ENCODE data around the gene TMEM101. TPM values are rescaled to one million over a fixed set of nuclear protein-coding genes. Genes with fewer than 3 reads are reported as not detected.

Gene TMEM101
- total and polyA plus RNA-seq, 2 donors (not counting 1 experiment from before 2014, with no cell fraction given) = 16.3 to 25.3 TPM

GRCh38 chr17:43983515-43984411 is 31.0 kb downstream of the TMEM101 start:
- intact Hi-C loops (cut with micrococcal nuclease) = no loop called here
- peak overlapping the region; percentile 51 for H2AFZ ChIP-seq (ENCODE audit: insufficient read depth, low read depth, low read length, poor library complexity, severe bottlenecking)
- POLR2A ChIA-PET = no interaction called here

More at GRCh38 chr17:43983515-43984411, 31.0 kb downstream of the TMEM101 start:
- Histone ChIP-seq H3K27ac (ENCODE audit: low read length in 2 of 2) (no peak overlapping the region), H3K4me2 (replicated peaks; ENCODE audit: low read depth, low read length, poor library complexity, severe bottlenecking) (peak overlapping the region; percentile 67), H3K4me1 (ENCODE audit: control insufficient read depth in 2 of 2, insufficient read depth in 2 of 2, low read length in 2 of 2) (peaks cover 10 to 11% of the 10 kb centered on the region in 2 donors), H3K36me3 (replicated peaks in 1 of 2; ENCODE audit: control extremely low read depth in 1 of 2, control insufficient read depth in 1 of 2, extremely low read depth in 1 of 2, insufficient read depth in 2 of 2, low read length in 1 of 2) (no peaks in the 10 kb centered on the region), H3K9ac (ENCODE audit: low read length) (peak overlapping the region; percentile 26), H3K79me2 (ENCODE audit: control insufficient read depth, insufficient read depth, low read length) (no peaks in the 10 kb centered on the region), H3K4me3 (ENCODE audit: control extremely low read depth in 1 of 5, extremely low read depth in 1 of 5, insufficient read depth in 1 of 5, low read depth in 2 of 5, low read length in 4 of 5) (peak overlapping the region in 3 of 5 experiments; percentile 11 to 29 (median 21)), H4K20me1 (ENCODE audit: control insufficient read depth, insufficient read depth, low read length, poor library complexity, severe bottlenecking) (no peaks in the 10 kb centered on the region), H3K27me3 (replicated peaks in 1 of 4; ENCODE audit: control extremely low read depth in 1 of 4, control insufficient read depth in 3 of 4, insufficient read depth in 4 of 4, low read length in 3 of 4) (peaks cover 0 to 45% (median 30%) of the 10 kb centered on the region in 4 experiments), H3K9me3 (ENCODE audit: control extremely low read depth in 1 of 3, control insufficient read depth in 2 of 3, insufficient read depth in 1 of 3, low read length in 2 of 3) (peaks cover 0 to 5% (median 0%) of the 10 kb centered on the region in 3 donors)
- no peaks in the 10 kb centered on the region for H3K9me3 Mint-ChIP-seq (ENCODE audit: insufficient read depth)
- peaks cover 59% of the 10 kb centered on the region for H3K27me3 Mint-ChIP-seq
- no peak overlapping the region for H3K27ac Mint-ChIP-seq
- TF ChIP-seq CTCF (IDR thresholded peaks at IDR 0.05) = no peak
- no peak for TF ChIP-seq EZH2 (IDR thresholded peaks at IDR 0.05; ENCODE audit: borderline replicate concordance, insufficient read depth, low read depth, low read length, poor library complexity, severe bottlenecking)
- ATAC-seq (ENCODE audit: low read depth) (peak; percentile 14), DNase-seq (peak; percentile 23)
- 7% methylated on average over 74 of the region's 78 CpGs for WGBS (ENCODE audit: insufficient coverage)
- CTCF ChIA-PET = interaction anchor here (2.5 kb wide), 1 partner anchor 40 kb away, joined by 10 read pairs; no protein-coding TSS in a partner anchor
- peak overlapping the region; percentile 34 for H3K4me3 Mint-ChIP-seq
- peaks cover 2% of the 10 kb centered on the region for H3K4me1 Mint-ChIP-seq

All from B cell (primary cell).